Mesenchymal stem cell (in vitro differentiated cells and primary cell): ENCODE data around the gene FRMPD1.

Experiments
- DNase-seq: peaks from one replicate; pipeline ENCODE4 v3.0.0-alpha.2; 2013
- H2AFZ ChIP-seq: one replicate; pipeline ENCODE4 v1.6.1; 2013; ENCODE audit warnings: low read depth, mild to moderate bottlenecking, control low read depth, inconsistent platforms, low read length, moderate library complexity
- H2AK5ac ChIP-seq: 2 replicates; pipeline ENCODE4 v1.6.1; 2013; ENCODE audit warnings: low read length, moderate library complexity, mild to moderate bottlenecking, inconsistent platforms; ENCODE audit not compliant: severe bottlenecking
- H2BK120ac ChIP-seq: one replicate; pipeline ENCODE4 v1.6.1; 2013; ENCODE audit warnings: low read depth, mild to moderate bottlenecking, inconsistent platforms, low read length, moderate library complexity
- H2BK12ac ChIP-seq, 2 experiments: one replicate each; pipeline ENCODE4 v1.6.1; 2013; ENCODE audit warnings: inconsistent platforms in 2 of 2, low read length in 2 of 2, mild to moderate bottlenecking in 2 of 2, moderate library complexity in 2 of 2, control low read depth in 1 of 2
- H2BK15ac ChIP-seq: one replicate; pipeline ENCODE4 v1.6.1; 2013; ENCODE audit warnings: mild to moderate bottlenecking, low read depth, inconsistent platforms; ENCODE audit not compliant: poor library complexity, severe bottlenecking
- H2BK5ac ChIP-seq: 2 replicates; pipeline ENCODE4 v1.6.1; 2013; ENCODE audit warnings: low read depth, mild to moderate bottlenecking, low read length, control low read depth, inconsistent platforms; ENCODE audit not compliant: poor library complexity, severe bottlenecking
- H3K14ac ChIP-seq, 2 experiments: one replicate each; pipeline ENCODE4 v1.6.1; 2013; ENCODE audit warnings: inconsistent platforms in 2 of 2, low read length in 2 of 2, control low read depth in 1 of 2, mild to moderate bottlenecking in 1 of 2, moderate library complexity in 1 of 2
- H3K18ac ChIP-seq, 2 experiments: one replicate each; pipeline ENCODE4 v1.6.1; 2013; ENCODE audit warnings: inconsistent platforms in 2 of 2, low read length in 2 of 2, control low read depth in 1 of 2, low read depth in 1 of 2, mild to moderate bottlenecking in 1 of 2
- H3K23ac ChIP-seq, 2 experiments: one replicate each; pipeline ENCODE4 v1.6.1; 2013; ENCODE audit warnings: inconsistent platforms in 2 of 2, low read length in 2 of 2, mild to moderate bottlenecking in 2 of 2, moderate library complexity in 2 of 2, control low read depth in 1 of 2
- H3K27ac ChIP-seq: 2 replicates; pipeline ENCODE4 v1.5.1; 2013; ENCODE audit warnings: mild to moderate bottlenecking, moderate library complexity, low read length, control low read depth, inconsistent platforms; ENCODE audit not compliant: poor library complexity, severe bottlenecking
- H3K27me3 ChIP-seq, 2 experiments: 2 replicates each; pipeline versions ENCODE4 v1.6.1 to v1.7.0; 2013; ENCODE audit warnings: low read length in 2 of 2, mild to moderate bottlenecking in 2 of 2, moderate library complexity in 2 of 2, control low read depth in 1 of 2, inconsistent platforms in 1 of 2; ENCODE audit not compliant: control insufficient read depth in 1 of 2, insufficient read depth in 1 of 2
- H3K36me3 ChIP-seq, 2 experiments: 2 replicates each; pipeline versions ENCODE4 v1.6.1 to v1.7.0; 2013; ENCODE audit warnings: low read length in 2 of 2, control low read depth in 1 of 2, inconsistent platforms in 1 of 2, low read depth in 1 of 2, mild to moderate bottlenecking in 1 of 2; ENCODE audit not compliant: insufficient read depth in 2 of 2, control insufficient read depth in 1 of 2
- H3K4ac ChIP-seq, 2 experiments: one replicate each; pipeline ENCODE4 v1.6.1; 2013; ENCODE audit warnings: inconsistent platforms in 2 of 2, low read length in 2 of 2, mild to moderate bottlenecking in 2 of 2, moderate library complexity in 2 of 2, control low read depth in 1 of 2, low read depth in 1 of 2
- H3K4me1 ChIP-seq: 2 replicates; pipeline ENCODE4 v1.6.1; 2013; ENCODE audit warnings: low read depth, low read length, control low read depth; ENCODE audit not compliant: control insufficient read depth, insufficient read depth
- H3K4me2 ChIP-seq: 2 replicates; pipeline ENCODE4 v1.6.1; 2013; ENCODE audit warnings: low read length, mild to moderate bottlenecking, inconsistent platforms; ENCODE audit not compliant: poor library complexity, severe bottlenecking
- H3K4me3 ChIP-seq, 2 experiments: 2 replicates each; pipeline versions ENCODE4 v1.5.1 to v1.7.0; 2013; ENCODE audit warnings: low read length in 2 of 2, mild to moderate bottlenecking in 2 of 2, control low read depth in 1 of 2, low read depth in 1 of 2; ENCODE audit not compliant: insufficient read depth in 1 of 2
- H3K79me1 ChIP-seq: replicated peaks from 2 replicates; pipeline ENCODE4 v1.6.1; 2013; ENCODE audit warnings: mild to moderate bottlenecking, control low read depth, low read length, inconsistent platforms; ENCODE audit not compliant: poor library complexity, severe bottlenecking
- H3K9ac ChIP-seq: 2 replicates; pipeline ENCODE4 v1.7.0; 2013; ENCODE audit warnings: mild to moderate bottlenecking, low read length, moderate library complexity
- H3K9me3 ChIP-seq: 2 replicates; pipeline ENCODE4 v1.7.0; 2013; ENCODE audit warnings: mild to moderate bottlenecking, low read length; ENCODE audit not compliant: control insufficient read depth
- H4K8ac ChIP-seq: one replicate; pipeline ENCODE4 v1.6.1; 2013; ENCODE audit warnings: inconsistent platforms, mild to moderate bottlenecking, low read length, moderate library complexity
- H4K91ac ChIP-seq: one replicate; pipeline ENCODE4 v1.6.1; 2013; ENCODE audit warnings: mild to moderate bottlenecking, low read length, inconsistent platforms
- WGBS: methylation state at CpG from one replicate; pipeline ENCODE4 v1.1.7; 2013; ENCODE audit warnings: mixed read lengths; 5-methylcytosine and 5-hydroxymethylcytosine counted together

Gene FRMPD1

GRCh38 chr9:37788332-37788731, 137.6 kb downstream of the FRMPD1 start:
- Histone ChIP-seq H3K36me3 (peaks cover 3 to 17% of the 10 kb centered on the region in 2 experiments), H3K18ac (no peak overlapping the region), H3K4ac (no peak overlapping the region), H4K91ac (no peak overlapping the region), H3K4me2 (no peak overlapping the region), H3K79me1 (peaks cover 9% of the 10 kb centered on the region), H3K9me3 (no peaks in the 10 kb centered on the region), H2BK12ac (no peak overlapping the region), H3K4me1 (no peaks in the 10 kb centered on the region), H2BK15ac (no peak overlapping the region), H2AK5ac (no peak overlapping the region), H3K14ac (no peak overlapping the region), H3K23ac (no peak overlapping the region), H2BK5ac (no peak overlapping the region), H3K4me3 (no peak overlapping the region), H3K9ac (no peak overlapping the region), H3K27me3 (no peaks in the 10 kb centered on the region), H3K27ac (no peak overlapping the region), H2AFZ (no peak overlapping the region), H4K8ac (no peak overlapping the region), H2BK120ac (no peak overlapping the region)
- 91% methylated on average over 4 of the region's 6 CpGs for whole genome bisulfite sequencing
- no peak for DNase-seq

GRCh38 chr9:37790096-37790495, 139.3 kb downstream of the FRMPD1 start:
- H2AK5ac ChIP-seq, result no peak overlapping the region
- peaks cover 6% of the 10 kb centered on the region for H3K79me1 ChIP-seq
- H3K9me3 ChIP-seq, result no peaks in the 10 kb centered on the region
- no peak overlapping the region for H3K23ac ChIP-seq
- H3K4ac ChIP-seq, result no peak overlapping the region
- H3K9ac ChIP-seq, result no peak overlapping the region
- 100% methylated on average over 1 of the region's 2 CpGs for WGBS
- H3K27ac ChIP-seq, result no peak overlapping the region
- no peak overlapping the region for H4K8ac ChIP-seq
- H2BK15ac ChIP-seq, result no peak overlapping the region
- no peak overlapping the region for H2BK5ac ChIP-seq
- peaks cover 3 to 14% of the 10 kb centered on the region in 2 experiments for H3K36me3 ChIP-seq
- no peaks in the 10 kb centered on the region for H3K4me1 ChIP-seq
- H2BK12ac ChIP-seq, result no peak overlapping the region
- no peaks in the 10 kb centered on the region for H3K27me3 ChIP-seq
- DNase-seq, result no peak
- H2BK120ac ChIP-seq, result no peak overlapping the region
- H3K4me3 ChIP-seq, result no peak overlapping the region
- H3K4me2 ChIP-seq, result no peak overlapping the region
- H4K91ac ChIP-seq, result no peak overlapping the region
- H3K14ac ChIP-seq, result no peak overlapping the region
- H3K18ac ChIP-seq, result no peak overlapping the region
- H2AFZ ChIP-seq, result no peak overlapping the region

GRCh38 chr9:37792122-37792521, 141.4 kb downstream of the FRMPD1 start:
- Histone ChIP-seq H3K4me3 (no peak overlapping the region), H3K9me3 (no peaks in the 10 kb centered on the region), H3K27me3 (no peaks in the 10 kb centered on the region), H2AK5ac (no peak overlapping the region), H2BK12ac (no peak overlapping the region), H3K18ac (no peak overlapping the region), H3K27ac (no peak overlapping the region), H3K9ac (no peak overlapping the region), H2AFZ (no peak overlapping the region), H3K4ac (no peak overlapping the region), H3K4me2 (no peak overlapping the region), H3K36me3 (peaks cover 3 to 20% of the 10 kb centered on the region in 2 experiments), H4K91ac (no peak overlapping the region), H2BK120ac (no peak overlapping the region), H3K14ac (no peak overlapping the region), H4K8ac (no peak overlapping the region), H2BK5ac (no peak overlapping the region), H3K79me1 (peaks cover 6% of the 10 kb centered on the region), H3K4me1 (no peaks in the 10 kb centered on the region), H3K23ac (no peak overlapping the region), H2BK15ac (no peak overlapping the region)
- DNase-seq, result no peak
- 92% methylated on average over 3 of the region's 5 CpGs for WGBS

DNA sequence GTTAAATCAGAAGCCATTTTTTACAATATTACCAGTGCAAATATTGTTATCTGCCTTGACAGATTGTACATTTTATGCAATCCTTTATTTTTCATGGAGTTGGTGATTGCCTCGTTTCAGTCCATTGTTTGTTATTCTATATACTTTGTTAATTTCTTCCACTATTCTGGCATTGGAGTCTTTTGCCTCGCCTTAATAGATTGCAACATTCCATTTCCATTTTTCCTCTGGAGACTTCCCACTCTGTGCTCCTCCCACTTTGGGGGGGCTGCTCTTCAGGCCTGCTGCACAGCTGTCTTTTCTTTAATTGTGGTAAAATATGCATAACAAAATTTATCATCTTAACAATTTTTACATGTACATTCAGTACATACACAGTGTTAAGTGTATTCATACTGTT, 145.5 kb downstream of the FRMPD1 start:
- Histone ChIP-seq H3K27ac (no peak overlapping the region), H3K36me3 (peaks cover 0 to 8% of the 10 kb centered on the region in 2 experiments), H3K23ac (no peak overlapping the region), H3K79me1 (peaks cover 4% of the 10 kb centered on the region), H3K9ac (no peak overlapping the region), H3K18ac (no peak overlapping the region), H3K27me3 (no peaks in the 10 kb centered on the region), H2AFZ (no peak overlapping the region), H3K4ac (no peak overlapping the region), H4K8ac (no peak overlapping the region), H3K14ac (no peak overlapping the region), H2BK120ac (no peak overlapping the region), H3K4me2 (no peak overlapping the region), H2AK5ac (no peak overlapping the region), H2BK5ac (no peak overlapping the region), H2BK12ac (no peak overlapping the region), H3K4me3 (no peak overlapping the region), H2BK15ac (no peak overlapping the region), H3K9me3 (no peaks in the 10 kb centered on the region), H4K91ac (no peak overlapping the region), H3K4me1 (peaks cover 2% of the 10 kb centered on the region)
- no peak for DNase-seq
- WGBS, result 100% methylated on average over 1 of the region's 2 CpGs
